HG03139 (cell line): ENCODE data around the gene GNL3.
A peak's percentile ranks its signal among the peaks of the same experiment; 100 is the strongest.

ENCODE experiments used
- ATAC-seq: cut with Tn5 transposase; IDR thresholded peaks from one replicate; pipeline ENCODE4 v1.9.1; 2021; ENCODE audit not compliant: unreplicated experiment

The GNL3 gene

DNA sequence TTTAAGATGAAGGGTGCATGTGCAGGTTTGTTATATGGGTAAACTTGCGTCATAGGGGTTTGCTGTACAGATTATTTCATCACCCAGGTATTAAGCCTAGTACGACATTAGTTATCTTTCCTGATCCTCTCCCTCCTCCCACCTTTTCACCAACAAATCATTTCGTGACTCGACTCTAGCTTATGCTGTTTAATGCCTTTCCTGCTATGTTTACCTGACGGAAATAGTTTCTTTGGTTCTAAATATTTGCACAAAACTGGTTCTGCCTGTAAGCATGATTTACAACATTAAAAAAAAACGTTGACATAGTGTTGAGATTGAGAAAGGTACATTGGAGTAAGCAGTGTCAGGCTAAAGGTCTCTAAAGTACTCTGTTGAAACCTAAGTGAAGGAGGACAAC is 2.4 kb downstream of the GNL3 start:
- ATAC-seq = no peak

DNA sequence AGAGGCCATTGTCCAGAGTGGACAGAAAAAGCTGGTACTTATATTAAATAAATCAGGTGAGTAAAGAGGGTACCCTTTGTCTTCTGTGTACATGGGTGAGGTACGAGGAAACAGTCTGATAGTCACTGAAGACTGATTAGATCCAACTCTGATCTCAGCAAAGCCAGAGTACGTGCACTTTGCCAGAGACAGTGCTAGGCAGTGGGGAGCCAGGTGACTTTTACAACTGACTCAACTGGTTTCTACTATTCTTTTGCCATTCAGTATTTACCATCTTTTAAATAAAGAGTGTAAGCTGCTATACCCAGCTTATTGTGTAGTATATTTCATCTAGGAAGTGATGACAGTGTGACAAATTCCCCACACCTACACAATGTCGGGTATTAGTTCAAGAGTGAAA is 3.3 kb downstream of the GNL3 start:
- ATAC-seq = no peak

DNA sequence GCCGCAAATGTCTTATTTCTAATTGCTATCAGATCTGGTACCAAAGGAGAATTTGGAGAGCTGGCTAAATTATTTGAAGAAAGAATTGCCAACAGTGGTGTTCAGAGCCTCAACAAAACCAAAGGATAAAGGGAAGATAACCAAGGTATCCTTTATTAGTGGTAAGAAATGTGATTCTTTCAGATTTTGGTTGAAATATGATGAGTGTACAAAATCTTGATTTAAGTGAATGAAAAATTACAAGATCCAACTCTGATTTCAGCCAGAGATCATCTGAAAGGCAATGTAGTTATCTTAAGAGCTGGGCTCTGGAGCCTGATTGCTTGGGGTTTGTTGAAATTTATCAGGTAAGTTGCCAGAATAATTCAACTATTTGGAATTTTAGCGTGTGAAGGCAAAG is 4.7 kb downstream of the GNL3 start:
- ATAC-seq = no peak

DNA sequence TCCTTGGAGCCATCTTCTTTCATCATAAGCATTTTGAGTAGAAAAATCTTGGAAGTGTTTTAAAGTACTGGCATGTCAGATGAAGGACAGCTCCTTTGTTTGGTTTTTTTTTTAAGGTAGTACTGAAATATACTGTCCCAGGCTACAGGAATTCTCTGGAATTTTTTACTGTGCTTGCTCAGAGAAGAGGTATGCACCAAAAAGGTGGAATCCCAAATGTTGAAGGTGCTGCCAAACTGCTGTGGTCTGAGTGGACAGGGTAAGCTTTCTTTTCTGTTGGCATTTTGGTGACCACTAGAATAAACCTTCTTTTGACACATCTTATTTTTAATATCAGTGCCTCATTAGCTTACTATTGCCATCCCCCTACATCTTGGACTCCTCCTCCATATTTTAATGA is 7.2 kb downstream of the GNL3 start:
- no peak for ATAC-seq

DNA sequence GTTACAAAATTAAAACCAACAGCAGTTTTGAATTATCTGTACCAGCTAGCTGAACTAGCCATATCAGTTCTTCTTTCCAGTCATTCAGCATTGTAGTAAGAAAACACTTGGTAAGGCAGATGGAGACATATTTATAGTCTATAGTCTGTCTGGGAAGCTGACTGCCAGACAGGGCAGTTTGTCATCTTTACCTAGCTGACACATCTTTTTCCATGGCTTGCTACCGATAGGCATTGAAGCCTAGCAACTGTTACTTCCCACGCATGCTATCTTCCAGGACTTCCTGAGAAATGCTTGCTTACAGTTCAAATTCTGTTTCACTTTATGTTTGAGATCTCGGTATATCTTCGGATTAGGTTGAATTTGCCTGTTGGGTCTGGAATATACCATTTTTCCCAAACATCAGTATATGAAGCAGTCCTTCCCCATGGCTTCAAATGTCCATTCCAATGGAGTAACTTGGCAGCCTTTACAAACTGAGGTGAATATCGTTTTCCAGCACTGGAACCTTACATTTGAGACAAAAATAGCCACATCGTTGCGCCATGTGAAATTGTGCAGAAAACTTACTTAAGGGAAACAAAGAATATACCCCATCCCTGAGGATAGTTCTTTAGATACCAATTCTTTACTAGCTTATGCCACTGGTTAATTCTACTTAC is 8.8 kb downstream of the GNL3 start:
- ATAC-seq = no peak

DNA sequence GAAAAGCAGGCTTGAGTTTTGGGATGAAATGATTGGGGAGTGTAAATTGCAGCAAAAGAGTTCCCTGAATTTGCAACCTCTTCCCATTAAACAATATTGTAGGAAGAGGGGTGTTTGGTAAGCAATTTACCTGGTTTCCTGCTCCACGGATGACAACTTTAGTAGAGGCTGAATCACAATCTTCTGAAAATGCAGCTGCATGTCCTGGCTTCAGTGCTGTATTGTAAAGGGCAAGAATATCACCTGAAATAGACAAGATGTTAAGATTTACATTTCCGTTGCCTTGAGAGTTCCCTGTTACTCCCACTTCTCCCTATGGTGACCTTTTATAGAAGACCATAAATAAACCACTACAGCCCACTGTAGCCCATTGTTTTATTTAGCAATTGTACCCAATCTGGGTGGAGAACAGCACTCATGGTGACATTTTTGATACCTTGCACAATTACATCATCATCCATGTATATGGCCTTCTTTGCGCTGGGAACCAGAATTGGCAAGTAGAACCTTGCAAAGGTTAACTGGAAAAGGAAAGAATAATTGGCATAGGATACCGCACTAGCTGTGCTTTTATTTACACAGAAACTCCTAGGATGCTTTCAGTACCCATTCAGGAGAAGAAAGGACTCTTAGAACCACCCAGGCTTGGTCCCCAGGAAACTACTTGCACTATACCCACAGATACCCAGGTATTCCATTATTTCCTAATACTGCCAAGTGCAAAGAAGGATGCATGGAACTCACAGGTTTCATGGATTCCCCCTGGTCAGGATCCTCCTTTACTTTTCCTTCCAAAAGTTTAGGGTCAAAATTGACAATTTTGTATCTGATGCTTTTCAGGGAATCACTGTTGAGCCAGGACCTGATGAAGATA is 10.2 kb downstream of the GNL3 start:
- no peak for ATAC-seq

DNA sequence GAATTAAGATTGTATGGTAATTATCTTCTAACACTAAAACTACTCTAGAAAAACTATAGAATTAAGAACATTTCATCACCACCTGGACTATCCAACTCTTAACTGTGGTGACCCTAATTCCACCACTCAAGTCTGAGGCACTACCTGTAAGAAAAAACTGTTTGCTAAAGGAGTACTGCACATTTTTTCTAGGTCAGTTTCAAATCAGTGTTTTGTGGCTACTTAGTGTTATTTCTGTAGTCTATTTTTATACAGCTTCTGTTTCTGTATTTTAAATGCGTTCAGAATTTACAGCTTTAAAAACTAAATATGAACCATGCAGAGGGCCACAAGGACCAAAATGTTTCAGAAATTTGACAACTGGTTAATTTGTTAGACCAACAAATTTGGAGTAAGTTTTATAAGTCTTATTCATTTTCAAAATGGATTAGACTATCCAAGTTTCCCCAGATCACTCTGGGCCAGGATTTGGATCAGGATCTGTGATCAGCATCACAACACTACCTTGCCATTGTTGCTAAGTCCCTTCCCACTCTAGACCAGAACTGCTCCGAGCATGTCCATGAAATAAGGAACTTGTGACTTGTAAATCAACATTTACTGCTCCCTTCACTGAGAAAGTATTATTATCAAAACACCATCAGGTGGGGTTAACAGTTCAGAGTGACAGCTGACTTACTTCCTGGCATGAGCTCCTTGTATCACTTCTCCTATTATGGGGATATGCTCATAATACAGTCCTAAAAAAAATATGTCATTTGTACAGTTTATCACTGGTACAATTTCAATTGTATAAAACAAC is 11.2 kb downstream of the GNL3 start:
- no peak for ATAC-seq

DNA sequence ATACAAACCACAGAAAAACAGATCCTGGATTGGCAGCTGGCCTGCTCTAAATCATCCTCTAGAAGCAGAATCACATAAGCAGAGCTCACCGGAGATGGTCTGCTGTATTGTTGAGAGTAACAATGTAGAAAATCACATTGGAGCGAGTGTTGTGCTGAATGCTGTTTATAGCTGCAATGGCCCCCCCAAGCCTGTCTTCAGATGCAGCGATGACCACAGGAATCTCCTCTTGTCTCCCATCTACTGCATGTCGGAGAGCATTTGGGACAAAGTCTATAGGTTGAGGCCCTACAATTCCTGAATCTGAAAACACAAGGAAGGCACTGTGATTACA is 11.8 kb downstream of the GNL3 start:
- ATAC-seq = no peak

DNA sequence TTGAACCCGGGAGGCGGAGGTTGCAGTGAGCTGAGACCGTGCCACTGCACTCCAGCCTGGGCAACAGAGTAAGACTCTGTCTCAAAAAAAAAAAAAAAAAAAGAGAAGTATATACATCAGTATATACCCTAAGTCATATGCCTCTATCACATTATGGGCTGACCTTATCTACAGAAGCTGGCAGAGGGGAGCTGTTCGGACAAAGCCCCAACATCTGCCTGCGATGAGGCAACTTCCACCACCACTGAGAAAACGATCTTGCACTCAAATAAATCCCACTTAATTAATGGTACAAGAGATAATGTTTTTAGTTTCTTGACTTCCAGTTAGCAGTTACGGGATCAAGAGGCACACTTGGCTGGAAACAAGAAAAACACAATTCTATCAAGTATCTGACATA is 17.5 kb downstream of the GNL3 start:
- no peak for ATAC-seq

DNA sequence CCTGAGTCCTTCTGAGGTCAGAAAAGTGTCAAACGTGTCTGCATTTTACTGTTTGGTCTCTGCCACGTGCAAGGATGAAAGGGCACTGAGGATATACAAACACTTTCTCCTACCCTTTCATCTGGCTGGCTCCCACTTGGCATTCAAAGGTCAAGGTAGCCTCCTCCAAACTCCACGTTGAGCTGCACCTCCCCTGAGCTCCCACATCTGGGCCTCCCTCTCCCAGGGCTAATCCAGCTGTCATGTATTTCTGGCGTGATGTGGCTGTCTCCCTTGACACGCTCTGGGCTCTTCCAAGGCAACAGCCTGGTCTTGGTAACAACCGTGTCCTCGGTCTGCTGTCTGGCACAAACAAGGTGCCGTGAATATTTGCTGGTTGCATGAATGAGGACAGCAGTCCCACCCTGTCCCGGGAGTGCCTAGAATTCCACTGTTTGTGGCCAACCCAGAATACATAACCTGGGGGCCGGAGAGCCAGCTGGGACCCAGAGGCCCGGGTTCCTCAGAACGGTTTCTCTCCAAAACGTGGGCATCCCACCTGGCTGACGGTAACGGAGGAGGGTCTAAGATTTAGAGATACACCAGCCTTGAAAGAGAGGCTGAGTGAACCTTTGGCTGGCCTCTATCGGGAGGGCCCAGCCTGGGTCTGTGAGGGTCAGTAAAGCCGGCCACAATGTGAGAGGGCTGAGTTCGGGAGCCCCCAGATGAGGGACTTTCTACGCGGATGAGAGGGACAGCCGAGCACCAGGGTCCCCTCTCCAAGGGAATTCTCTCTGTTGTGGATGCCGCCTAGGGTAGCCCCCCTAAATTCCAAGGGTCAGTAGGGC is 19.0 kb downstream of the GNL3 start:
- ATAC-seq = no peak

DNA sequence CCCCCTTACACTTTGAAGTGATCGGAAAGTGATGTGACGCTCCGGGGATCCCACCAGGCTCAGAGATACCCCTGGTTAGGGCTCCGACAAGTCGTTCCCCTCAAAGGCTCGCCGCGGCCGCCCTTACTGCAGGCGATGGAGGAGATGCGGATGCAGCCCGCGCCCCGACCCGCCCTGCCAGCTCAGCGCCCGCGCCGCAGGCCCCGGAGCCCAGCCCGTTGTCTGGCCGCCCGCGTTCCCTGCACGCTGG is 19.5 kb downstream of the GNL3 start:
- ATAC-seq = no peak

DNA sequence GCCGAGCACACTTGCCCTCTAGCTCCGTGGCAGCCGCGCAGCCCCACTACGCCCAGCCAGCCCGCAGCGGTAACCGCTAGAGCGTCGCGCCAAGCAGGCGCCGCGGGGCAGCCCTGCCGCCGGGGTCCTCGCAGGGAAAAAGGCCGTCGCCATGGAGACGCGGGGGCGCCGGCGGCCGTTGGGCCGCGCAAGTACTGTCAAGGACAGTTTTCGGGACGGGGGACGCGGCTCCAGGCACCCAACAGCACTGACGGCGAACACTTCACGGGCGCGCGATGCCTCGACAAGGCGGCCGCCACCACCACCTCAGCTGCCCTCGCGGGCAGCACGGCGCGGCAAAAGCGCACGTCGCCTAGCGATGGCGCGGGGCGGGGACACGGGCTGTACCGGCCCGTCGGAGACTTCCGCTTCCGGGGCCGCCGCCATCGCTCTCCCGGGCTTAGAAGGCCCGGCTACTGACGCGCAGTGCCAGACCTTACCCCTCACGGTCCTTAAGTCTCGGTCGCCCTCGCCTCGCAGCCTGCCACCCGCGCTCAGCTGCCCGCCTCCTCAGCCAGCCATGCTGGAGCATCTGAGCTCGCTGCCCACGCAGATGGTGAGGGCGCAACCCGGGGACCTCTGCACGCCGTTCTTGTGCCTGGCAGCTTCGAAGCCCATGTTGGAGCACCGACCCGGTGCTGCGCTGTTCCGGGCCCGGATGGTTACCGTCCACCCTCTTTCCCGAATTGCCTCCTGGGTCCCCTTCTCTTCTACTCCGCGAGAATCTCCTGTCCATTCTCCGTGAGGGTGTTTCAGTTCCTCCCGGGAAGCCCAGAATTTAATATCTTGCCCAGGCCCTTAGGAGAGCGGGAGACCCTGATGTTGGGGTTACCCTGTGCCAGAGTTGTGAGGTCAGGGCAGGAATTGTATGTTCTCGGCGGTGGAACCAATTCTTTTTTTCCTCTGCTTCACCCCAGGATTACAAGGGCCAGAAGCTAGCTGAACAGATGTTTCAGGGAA is 20.2 kb downstream of the GNL3 start, which contains the start of the genes GLT8D1 and SPCS1:
Gene GLT8D1 (minus strand): TSS at position 104 of the 999 bp plus-strand sequence. CDS start 5,331 bp downstream, outside the sequence.
Gene SPCS1 (plus strand): TSS at position 419 of the 999 bp plus-strand sequence. CDS start 141 bp downstream, at position 560.
- ATAC-seq = peak; percentile 73

DNA sequence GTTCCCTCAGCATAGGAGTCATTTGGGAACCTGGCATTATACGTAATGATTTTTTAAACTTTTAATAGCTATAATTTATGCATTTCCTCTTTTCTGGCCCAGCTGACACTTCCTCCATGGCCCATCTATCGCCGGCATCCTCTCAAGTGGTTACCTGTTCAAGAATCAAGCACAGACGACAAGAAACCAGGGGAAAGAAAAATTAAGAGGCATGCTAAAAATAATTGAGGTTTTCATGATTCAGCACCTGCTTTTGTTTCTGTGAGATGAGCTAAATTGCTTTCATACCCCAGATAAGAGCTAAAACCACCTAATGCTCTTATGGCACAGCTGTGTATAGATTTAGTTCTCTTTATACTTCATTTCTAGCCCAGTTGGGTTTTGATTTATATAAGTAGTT is 21.8 kb downstream of the GNL3 start:
- no peak for ATAC-seq

DNA sequence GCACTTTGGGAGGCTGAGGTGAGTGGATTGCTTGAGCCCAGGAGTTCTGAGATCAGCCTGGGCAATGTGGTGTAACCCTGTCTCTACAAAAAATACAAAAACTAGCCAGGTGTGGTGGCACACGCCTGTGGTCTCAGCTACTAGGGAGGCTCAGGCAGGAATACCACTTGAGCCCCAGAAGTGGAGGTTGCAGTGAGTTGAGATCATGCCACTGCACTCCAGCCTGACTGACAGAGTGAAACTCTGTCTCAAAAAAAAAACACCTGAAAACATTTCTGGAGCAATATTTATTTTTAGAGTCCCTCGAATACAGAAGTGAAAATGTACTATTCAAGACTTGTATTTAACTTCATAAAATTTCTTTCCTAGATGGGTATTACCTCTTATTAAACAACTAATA is 24.7 kb downstream of the GNL3 start:
- no peak for ATAC-seq

DNA sequence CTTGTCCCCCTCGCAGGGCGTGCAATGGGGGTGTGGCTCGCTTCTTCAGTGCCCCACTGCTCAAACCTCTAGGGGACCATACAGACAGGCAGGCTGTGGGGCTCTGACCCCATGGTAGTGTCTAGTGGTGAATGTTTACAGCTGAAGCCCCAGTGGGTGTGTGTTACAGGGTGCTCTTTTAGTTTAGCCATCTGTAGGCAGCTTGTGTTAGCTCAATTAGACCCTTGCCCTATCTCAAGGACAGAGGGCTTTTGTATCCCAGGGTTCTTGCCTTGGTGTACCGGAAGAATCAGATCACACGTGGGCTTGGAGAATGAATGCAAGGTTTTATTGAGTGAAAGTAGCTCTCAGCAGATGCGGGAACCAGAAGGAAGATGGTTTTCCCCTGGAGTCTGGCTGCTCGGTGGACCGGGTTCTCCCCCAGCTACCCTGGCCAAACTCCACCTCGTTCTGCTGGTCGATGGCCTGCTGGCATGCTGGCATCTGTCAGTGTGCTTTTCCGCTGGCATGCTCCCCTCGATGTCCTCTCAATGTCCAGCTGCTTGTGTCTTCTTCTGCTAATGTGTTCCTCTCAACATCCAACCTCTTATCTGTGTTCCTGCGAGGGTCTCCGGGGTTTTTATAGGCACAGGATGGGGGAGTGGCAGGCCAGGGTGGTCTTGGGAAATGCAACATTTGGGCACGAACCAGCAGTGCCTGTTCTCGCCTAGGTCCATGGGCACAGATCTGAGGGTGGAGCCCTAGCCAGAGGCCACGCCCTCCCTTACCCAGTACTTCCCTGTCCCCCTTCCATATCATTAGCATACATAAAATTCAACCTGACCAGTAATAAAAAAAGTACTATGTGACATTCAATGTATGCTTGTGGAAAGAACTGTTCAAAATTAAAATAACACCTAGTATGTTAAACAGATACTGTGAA is 26.7 kb downstream of the GNL3 start:
- ATAC-seq = no peak

DNA sequence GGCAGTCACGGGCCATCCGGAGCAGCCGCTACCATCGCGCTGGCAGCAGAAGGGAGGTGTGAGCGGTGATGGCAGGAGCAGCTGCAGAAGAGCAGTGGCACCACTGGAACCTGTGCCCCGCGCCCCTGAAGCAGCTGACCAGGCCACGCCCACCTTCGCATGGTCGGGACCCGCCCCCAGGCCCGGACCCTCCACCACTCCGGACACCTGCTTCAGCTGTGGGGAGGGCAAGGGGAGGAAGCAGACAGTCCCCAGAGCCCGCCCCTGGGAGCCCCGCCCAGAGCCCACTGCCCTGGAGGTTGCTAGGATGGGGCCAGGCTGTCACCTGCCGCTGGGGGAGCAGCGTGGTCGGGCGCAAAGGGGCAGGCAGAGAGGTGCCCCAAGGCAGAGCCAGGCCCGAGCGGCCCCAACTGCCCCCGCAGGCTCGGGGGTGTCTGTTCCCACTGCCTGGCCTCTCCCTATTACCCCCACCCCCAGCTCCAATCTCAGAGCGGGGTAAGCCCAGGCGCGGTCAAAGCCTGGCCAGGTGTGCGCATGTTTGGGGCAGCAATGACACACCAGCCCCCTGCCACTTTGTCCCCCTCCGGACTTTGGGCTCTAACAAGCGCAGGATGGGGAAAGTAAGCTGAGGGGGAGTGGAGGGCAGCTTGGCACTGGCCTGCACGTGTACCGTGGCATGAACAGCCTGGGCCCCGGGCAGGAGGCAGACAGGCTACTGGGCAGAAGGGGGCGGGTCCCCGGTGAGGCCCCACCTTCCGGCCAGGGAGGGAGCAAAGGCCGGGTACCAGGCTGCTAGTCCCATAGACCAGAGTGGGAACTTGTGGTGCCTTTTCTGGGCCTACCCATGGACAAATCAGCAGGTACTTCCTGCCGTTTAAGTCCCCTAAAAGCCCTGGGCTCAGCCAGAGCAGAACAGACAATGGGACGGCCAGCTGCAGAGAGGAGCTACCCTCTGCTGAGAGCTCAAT is 28.8 kb downstream of the GNL3 start:
- ATAC-seq = no peak

DNA sequence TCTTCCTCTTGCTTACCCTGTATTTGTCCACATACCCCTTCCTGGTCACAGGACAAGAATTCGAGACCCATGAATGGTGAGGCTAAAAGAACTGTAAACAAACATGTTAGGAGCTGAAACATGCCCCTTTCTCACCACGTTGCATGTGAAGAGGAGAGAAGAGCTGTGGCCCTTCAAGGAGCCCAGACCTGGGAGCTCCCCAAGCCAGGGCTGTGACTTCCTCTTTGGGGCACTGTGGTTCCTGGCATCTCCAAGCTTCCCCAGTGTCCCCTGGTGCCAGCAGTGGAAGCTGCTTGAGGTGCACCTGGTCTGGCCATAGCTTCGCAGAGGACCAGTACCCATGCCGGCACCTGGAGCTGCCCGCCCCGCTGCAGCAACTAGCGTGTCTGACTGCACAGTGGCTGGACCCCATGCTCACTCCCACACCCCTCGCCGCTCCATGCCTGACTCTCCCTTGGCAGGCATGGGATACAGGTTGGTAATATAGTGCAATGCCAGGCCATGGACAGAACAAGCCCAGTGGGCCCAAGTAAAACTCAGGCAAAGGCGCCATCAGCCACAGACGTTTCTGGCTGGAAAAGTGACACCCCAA is 30.0 kb downstream of the GNL3 start:
- ATAC-seq = no peak
